Measurements from ENCODE around the gene PTGES2. TPM values are rescaled to one million over a fixed set of nuclear protein-coding genes. Genes with fewer than 3 reads are reported as not detected.

PTGES2 gene
- total and polyA plus RNA-seq, 2 donors from 2014 or later, result 64.1 to 117 TPM

- no peak overlapping the region for H3K4me3 ChIP-seq (ENCODE audit: low read length in 3 of 3)
- FAIRE-seq (no peak), DNase-seq (peak in 2 of 5 donors; percentile 55 to 73)
- H3K27me3 ChIP-seq (ENCODE audit: control insufficient read depth, insufficient read depth, low read length), result no peaks in the 10 kb centered on the region
- peaks cover 0 to 7% (median 6%) of the 10 kb centered on the region in 3 donors for H3K4me1 ChIP-seq (ENCODE audit: control insufficient read depth in 2 of 3, insufficient read depth in 2 of 3, low read depth in 1 of 3, low read length in 3 of 3)
- no peak overlapping the region for H3K9ac ChIP-seq (ENCODE audit: low read length in 3 of 3)
- intact Hi-C loops (cut with DNase I), result no loop called here
- no peak for TF ChIP-seq CTCF (IDR thresholded peaks at IDR 0.05; ENCODE audit: borderline replicate concordance, extremely low read depth, insufficient read depth)
- H3K27ac ChIP-seq (ENCODE audit: low read depth in 2 of 2, low read length in 2 of 2), result no peak overlapping the region
- no peaks in the 10 kb centered on the region for H3K9me3 ChIP-seq (ENCODE audit: control insufficient read depth in 2 of 3, insufficient read depth in 1 of 3, low read length in 3 of 3)
- no peaks in the 10 kb centered on the region for H3K36me3 ChIP-seq (ENCODE audit: control insufficient read depth in 2 of 3, insufficient read depth in 3 of 3, low read length in 3 of 3)
Measured at GRCh38 chr9:128150594-128151308, 23.2 kb upstream of the PTGES2 start.

- Histone ChIP-seq H3K36me3 (ENCODE audit: control insufficient read depth in 2 of 3, insufficient read depth in 3 of 3, low read length in 3 of 3) (no peaks in the 10 kb centered on the region), H3K9ac (ENCODE audit: low read length in 3 of 3) (no peak overlapping the region), H3K4me3 (ENCODE audit: low read length in 3 of 3) (no peak overlapping the region), H3K9me3 (ENCODE audit: control insufficient read depth in 2 of 3, insufficient read depth in 1 of 3, low read length in 3 of 3) (no peaks in the 10 kb centered on the region), H3K4me1 (ENCODE audit: control insufficient read depth in 2 of 3, insufficient read depth in 2 of 3, low read depth in 1 of 3, low read length in 3 of 3) (peaks cover 0 to 7% (median 6%) of the 10 kb centered on the region in 3 donors), H3K27me3 (ENCODE audit: control insufficient read depth, insufficient read depth, low read length) (no peaks in the 10 kb centered on the region), H3K27ac (ENCODE audit: low read depth in 2 of 2, low read length in 2 of 2) (no peak overlapping the region)
- no peak for TF ChIP-seq CTCF (IDR thresholded peaks at IDR 0.05; ENCODE audit: borderline replicate concordance, extremely low read depth, insufficient read depth)
- FAIRE-seq, result no peak
- peak in 2 of 5 donors; percentile 37 to 72 for DNase-seq
- intact Hi-C loops (cut with DNase I), result no loop called here
Measured at GRCh38 chr9:128149951-128150593, 22.5 kb upstream of the PTGES2 start.

- Histone ChIP-seq H3K27me3 (ENCODE audit: control insufficient read depth, insufficient read depth, low read length) (no peaks in the 10 kb centered on the region), H3K27ac (ENCODE audit: low read depth in 2 of 2, low read length in 2 of 2) (peak within 1 kb of the TSS; percentile 2 to 23), H3K4me1 (ENCODE audit: control insufficient read depth in 2 of 3, insufficient read depth in 2 of 3, low read depth in 1 of 3, low read length in 3 of 3) (peaks cover 0 to 7% (median 6%) of the 10 kb centered on the region in 3 donors), H3K4me3 (ENCODE audit: low read length in 3 of 3) (no peak within 1 kb of the TSS), H3K36me3 (ENCODE audit: control insufficient read depth in 2 of 3, insufficient read depth in 3 of 3, low read length in 3 of 3) (no peaks in the 10 kb centered on the region), H3K9ac (ENCODE audit: low read length in 3 of 3) (peak within 1 kb of the TSS in 1 of 3 donors; percentile 5), H3K9me3 (ENCODE audit: control insufficient read depth in 2 of 3, insufficient read depth in 1 of 3, low read length in 3 of 3) (no peaks in the 10 kb centered on the region)
- no peak for TF ChIP-seq CTCF (IDR thresholded peaks at IDR 0.05; ENCODE audit: borderline replicate concordance, extremely low read depth, insufficient read depth)
- FAIRE-seq (no peak), DNase-seq (peak in 1 of 5 donors; percentile 89)
- intact Hi-C loops (cut with DNase I), result no loop called here
Measured at GRCh38 chr9:128149001-128149701, 21.6 kb upstream of the PTGES2 start, which contains the start of gene LCN2. LCN2 (plus strand) TSS chr9:128149453; CDS start chr9:128149526, 73 bp downstream.
